UCSD-AML1 (cell line): ENCODE measurements around the gene FLRT1.

Experiments used
- DNase-seq: peaks from one replicate; lab custom pipeline; 2025; ENCODE audit not compliant: unreplicated experiment; lab: John Stamatoyannopoulos, UW

The FLRT1 gene

GRCh38 chr11:64084146-64084950 lies 48.6 kb downstream of the FLRT1 start:
- DNase-seq, result no peak

GRCh38 chr11:64084951-64085710 lies 49.4 kb downstream of the FLRT1 start:
- DNase-seq, result no peak
